Retina (tissue), 1 donor: Measurements from ENCODE around the gene NETO2.
"Not testable (repeated sequence)": the region's sequence is repeated elsewhere in the genome, so short reads cannot be mapped to it uniquely, and the experiment has no call there.

Source experiments
- DNase-seq: peaks from one replicate; pipeline ENCODE4 v3.0.0-alpha.2; 2016

NETO2 gene

GRCh38 chr16:47134550-47134949, 9.2 kb downstream of the NETO2 start:
- DNase-seq = no peak

- DNase-seq = no peak
These were observed 11.4 kb downstream of the NETO2 start for GRCh38 chr16:47132308-47132707.

GRCh38 chr16:47129755-47130435, 13.8 kb downstream of the NETO2 start:
- no peak for DNase-seq

- DNase-seq = peak; percentile 51
These were observed 16.2 kb downstream of the NETO2 start for GRCh38 chr16:47127541-47127940.

GRCh38 chr16:47125757-47126156, 18.0 kb downstream of the NETO2 start:
- no peak for DNase-seq

GRCh38 chr16:47113130-47113529, 30.6 kb downstream of the NETO2 start:
- no peak for DNase-seq

- DNase-seq = no peak
These were observed 32.8 kb downstream of the NETO2 start for GRCh38 chr16:47110939-47111338.

GRCh38 chr16:47109361-47109760, 34.4 kb downstream of the NETO2 start:
- no peak for DNase-seq

GRCh38 chr16:47102921-47103320, 40.8 kb downstream of the NETO2 start:
- DNase-seq = not testable (repeated sequence)

GRCh38 chr16:47097154-47097553, 46.6 kb downstream of the NETO2 start:
- DNase-seq = not testable (repeated sequence)

GRCh38 chr16:47096297-47096696, 47.4 kb downstream of the NETO2 start:
- DNase-seq = no peak

GRCh38 chr16:47084198-47084597, 59.5 kb downstream of the NETO2 start:
- DNase-seq = no peak

- no peak for DNase-seq
These were observed 61.5 kb downstream of the NETO2 start for GRCh38 chr16:47082099-47082865.

GRCh38 chr16:47081115-47081514, 62.6 kb downstream of the NETO2 start:
- no peak for DNase-seq

GRCh38 chr16:47079860-47080259, 63.9 kb downstream of the NETO2 start:
- no peak for DNase-seq

GRCh38 chr16:47073223-47074155, 70.3 kb downstream of the NETO2 start:
- no peak for DNase-seq

GRCh38 chr16:47072158-47072557, 71.6 kb downstream of the NETO2 start:
- no peak for DNase-seq

- DNase-seq = no peak
These were observed 73.7 kb downstream of the NETO2 start for GRCh38 chr16:47069841-47070584.

- no peak for DNase-seq
These were observed 74.4 kb downstream of the NETO2 start for GRCh38 chr16:47069313-47069712.

- no peak for DNase-seq
These were observed 76.5 kb downstream of the NETO2 start for GRCh38 chr16:47067203-47067602.

- peak; percentile 20 for DNase-seq
These were observed 77.7 kb downstream of the NETO2 start for GRCh38 chr16:47065766-47066688.
